DMS53 treated with DMSO at 0.1 percent for 48 hours (cell line): ENCODE results near the gene EVC.
A peak's percentile ranks its signal among the peaks of the same experiment; 100 is the strongest.

ENCODE experiments used
- DNase-seq: peaks from one replicate; lab custom pipeline; 2025; ENCODE audit not compliant: unreplicated experiment; lab: John Stamatoyannopoulos, UW

The EVC gene

GRCh38 chr4:5753766-5754528 lies 42.9 kb downstream of the EVC start:
- no peak for DNase-seq

- no peak for DNase-seq
These were observed 43.5 kb downstream of the EVC start for GRCh38 chr4:5754529-5754881.

GRCh38 chr4:5755161-5755560 lies 44.2 kb downstream of the EVC start:
- DNase-seq = no peak

- no peak for DNase-seq
These were observed 44.7 kb downstream of the EVC start for GRCh38 chr4:5755679-5756078.

- DNase-seq = no peak
These were observed 45.3 kb downstream of the EVC start for GRCh38 chr4:5756271-5756670.

- no peak for DNase-seq
These were observed 46.1 kb downstream of the EVC start for GRCh38 chr4:5757091-5757490.

- no peak for DNase-seq
These were observed 46.5 kb downstream of the EVC start for GRCh38 chr4:5757536-5757935.

- DNase-seq = no peak
These were observed 47.0 kb downstream of the EVC start for GRCh38 chr4:5757954-5758353.

- DNase-seq = no peak
These were observed 47.7 kb downstream of the EVC start for GRCh38 chr4:5758741-5759140.

- DNase-seq = no peak
These were observed 48.5 kb downstream of the EVC start for GRCh38 chr4:5759236-5760075.

- no peak for DNase-seq
These were observed 49.2 kb downstream of the EVC start for GRCh38 chr4:5760246-5760645.

- no peak for DNase-seq
These were observed 50.0 kb downstream of the EVC start for GRCh38 chr4:5760936-5761480.

GRCh38 chr4:5770051-5770450 lies 59.0 kb downstream of the EVC start:
- no peak for DNase-seq

- no peak for DNase-seq
These were observed 61.7 kb downstream of the EVC start for GRCh38 chr4:5772528-5773270.

- DNase-seq = no peak
These were observed 62.2 kb downstream of the EVC start for GRCh38 chr4:5773271-5773555.

GRCh38 chr4:5774416-5775036 lies 63.5 kb downstream of the EVC start:
- no peak for DNase-seq

GRCh38 chr4:5776510-5776909 lies 65.5 kb downstream of the EVC start:
- DNase-seq = no peak

GRCh38 chr4:5780831-5781480 lies 70.0 kb downstream of the EVC start:
- DNase-seq = no peak

GRCh38 chr4:5781691-5782090 lies 70.7 kb downstream of the EVC start:
- no peak for DNase-seq

GRCh38 chr4:5782829-5783476 lies 72.0 kb downstream of the EVC start:
- DNase-seq = peak; percentile 27
